ENCODE data around the gene SUSD4. TPM values are rescaled to one million over a fixed set of nuclear protein-coding genes. Genes with fewer than 3 reads are reported as not detected.
A peak's percentile ranks its signal among the peaks of the same experiment; 100 is the strongest.
"Not testable (repeated sequence)": the region's sequence is repeated elsewhere in the genome, so short reads cannot be mapped to it uniquely, and the experiment has no call there.

SUSD4 gene, protein sequence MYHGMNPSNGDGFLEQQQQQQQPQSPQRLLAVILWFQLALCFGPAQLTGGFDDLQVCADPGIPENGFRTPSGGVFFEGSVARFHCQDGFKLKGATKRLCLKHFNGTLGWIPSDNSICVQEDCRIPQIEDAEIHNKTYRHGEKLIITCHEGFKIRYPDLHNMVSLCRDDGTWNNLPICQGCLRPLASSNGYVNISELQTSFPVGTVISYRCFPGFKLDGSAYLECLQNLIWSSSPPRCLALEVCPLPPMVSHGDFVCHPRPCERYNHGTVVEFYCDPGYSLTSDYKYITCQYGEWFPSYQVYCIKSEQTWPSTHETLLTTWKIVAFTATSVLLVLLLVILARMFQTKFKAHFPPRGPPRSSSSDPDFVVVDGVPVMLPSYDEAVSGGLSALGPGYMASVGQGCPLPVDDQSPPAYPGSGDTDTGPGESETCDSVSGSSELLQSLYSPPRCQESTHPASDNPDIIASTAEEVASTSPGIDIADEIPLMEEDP
- total RNA-seq, result under 1 TPM in 1 of 2 experiments, not detected in 1; 0.17 TPM

DNA sequence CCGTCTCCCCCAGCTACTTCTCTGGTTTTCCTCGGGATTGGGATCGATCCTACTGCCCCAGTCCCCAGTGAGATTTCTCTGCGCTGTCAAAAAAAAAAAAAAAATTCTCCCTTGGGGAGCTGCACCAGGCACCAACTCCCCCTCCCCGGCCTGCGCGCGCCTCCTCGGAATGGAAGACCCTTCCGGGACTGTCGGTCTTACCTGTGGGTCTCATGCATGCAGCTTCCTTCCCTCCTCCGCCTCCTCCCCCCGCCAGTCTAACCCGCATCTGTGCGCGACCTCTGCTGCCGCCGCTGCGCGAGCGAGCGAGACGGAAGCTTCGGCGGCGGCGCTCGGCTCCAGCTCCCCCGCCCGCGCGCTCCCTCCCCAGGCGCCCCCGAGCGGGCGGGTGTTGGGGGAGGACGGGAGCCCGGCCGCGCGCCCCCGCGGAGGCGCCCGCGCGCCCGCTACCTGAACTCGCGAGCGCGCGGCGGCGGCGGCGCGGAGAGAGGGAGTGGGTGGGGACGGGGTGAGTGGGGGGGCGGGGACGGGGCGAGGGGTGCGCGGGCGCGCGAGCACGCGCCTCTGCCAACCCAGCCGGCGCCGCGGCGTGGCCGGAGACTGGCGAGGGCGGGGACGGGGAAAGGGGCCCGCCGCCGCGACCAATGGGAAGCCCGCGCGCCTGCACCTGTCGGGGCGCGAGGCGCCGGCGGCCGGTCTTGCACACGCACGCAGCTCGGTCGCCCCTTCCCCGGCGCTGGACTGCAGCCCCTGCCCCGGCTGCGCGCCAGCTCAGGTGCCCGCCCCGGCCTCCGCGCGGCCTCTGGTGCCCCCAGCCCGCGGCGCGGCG lies at the start of gene SUSD4:
Gene SUSD4, minus strand, starts transcription at position 321 of the 829 bp plus-strand sequence. CDS start 751 bp downstream, outside the sequence.
- peaks cover 53% of the 10 kb centered on the region for H3K27me3 Mint-ChIP-seq

DNA sequence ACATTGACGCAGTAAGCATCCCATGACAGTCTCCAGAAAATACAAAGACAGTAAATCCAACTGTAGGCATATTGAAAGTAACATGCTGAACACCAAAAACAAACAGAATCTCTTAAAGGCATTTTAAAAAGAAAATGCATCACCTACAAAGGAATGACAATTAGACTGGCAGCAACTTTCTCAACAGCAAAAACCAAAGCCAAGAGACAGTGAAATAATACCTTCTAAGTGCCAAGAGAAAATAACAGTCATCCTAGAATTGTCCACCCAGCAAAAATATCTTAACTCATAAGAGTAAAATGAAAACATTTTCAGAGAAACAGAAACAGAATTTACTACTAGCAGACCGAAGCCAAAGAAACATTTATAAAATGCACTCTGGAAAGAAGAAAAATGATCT lies 49.2 kb upstream of the SUSD4 start:
- POLR2A ChIA-PET, result no interaction called here
- no peak for ATAC-seq (ENCODE audit: low read depth)
- Mint-ChIP-seq H3K27me3 (peaks cover 11% of the 10 kb centered on the region), H3K9me3 (no peaks in the 10 kb centered on the region), H3K4me3 (no peak overlapping the region), H3K4me1 (no peaks in the 10 kb centered on the region), H3K36me3 (no peaks in the 10 kb centered on the region), H3K27ac (no peak overlapping the region)
- DNase-seq, result no peak

More for the DNA sequence above, at the start of gene SUSD4:
- POLR2A ChIA-PET, result interaction anchor here (0.7 to 1.2 kb wide), 2 partner anchors 221 to 1023 kb away, joined by 3 read pairs; partner anchors contain the start of gene TLR5
- peak within 1 kb of the TSS; percentile 85 for H3K4me3 Mint-ChIP-seq
- H3K9me3 Mint-ChIP-seq, result no peaks in the 10 kb centered on the region
- DNase-seq (peak; percentile 68), ATAC-seq (ENCODE audit: low read depth) (peak; percentile 86)
- no peaks in the 10 kb centered on the region for H3K36me3 Mint-ChIP-seq
- H3K4me1 Mint-ChIP-seq, result peaks cover 7% of the 10 kb centered on the region
- H3K27ac Mint-ChIP-seq, result no peak within 1 kb of the TSS

DNA sequence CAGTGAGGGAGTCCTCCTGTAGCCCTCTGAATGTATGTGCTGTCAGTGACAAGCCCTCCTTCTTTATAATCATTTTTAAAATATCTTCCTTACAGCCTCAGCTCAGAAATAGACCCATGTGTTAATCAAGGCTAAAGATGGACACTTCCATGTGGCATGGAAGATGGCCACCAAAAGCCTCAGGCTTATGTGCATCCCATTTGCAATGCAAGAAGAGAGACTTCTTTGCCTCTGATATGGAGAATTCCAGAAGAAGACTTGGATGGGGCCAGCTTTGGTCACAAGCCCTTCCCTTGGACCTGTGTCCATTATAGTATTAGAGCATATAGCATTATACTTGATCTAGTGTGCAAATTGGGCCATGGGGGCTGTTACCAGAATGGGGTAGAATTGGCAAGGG lies 47.7 kb upstream of the SUSD4 start:
- ATAC-seq (ENCODE audit: low read depth) (no peak), DNase-seq (no peak)
- POLR2A ChIA-PET, result no interaction called here
- H3K27me3 Mint-ChIP-seq, result peaks cover 11% of the 10 kb centered on the region
- H3K36me3 Mint-ChIP-seq, result no peaks in the 10 kb centered on the region
- no peaks in the 10 kb centered on the region for H3K4me1 Mint-ChIP-seq
- no peak overlapping the region for H3K4me3 Mint-ChIP-seq
- no peaks in the 10 kb centered on the region for H3K9me3 Mint-ChIP-seq
- H3K27ac Mint-ChIP-seq, result no peak overlapping the region

DNA sequence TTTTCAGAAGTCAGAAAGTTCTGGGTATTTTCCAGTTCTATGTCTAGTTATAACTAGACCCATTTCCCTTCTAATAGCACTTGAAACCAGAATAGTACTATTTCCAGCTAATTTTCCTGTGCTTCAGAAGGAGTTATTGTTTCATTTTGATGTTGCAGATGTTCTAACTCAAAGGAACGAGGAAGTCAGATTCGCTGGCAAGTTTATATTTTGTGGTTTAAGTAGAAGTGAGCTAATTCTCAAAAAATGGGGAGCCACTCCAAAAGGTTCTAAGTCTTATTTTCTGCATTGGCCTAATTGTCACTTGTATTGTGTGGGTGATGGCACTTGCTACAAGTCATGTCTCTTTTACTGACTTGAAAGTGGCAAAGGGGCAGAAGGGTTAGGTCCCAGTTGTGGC lies 47.3 kb upstream of the SUSD4 start:
- Mint-ChIP-seq H3K4me3 (no peak overlapping the region), H3K27me3 (peaks cover 13% of the 10 kb centered on the region), H3K4me1 (no peaks in the 10 kb centered on the region), H3K9me3 (no peaks in the 10 kb centered on the region), H3K36me3 (no peaks in the 10 kb centered on the region), H3K27ac (no peak overlapping the region)
- DNase-seq, result no peak
- POLR2A ChIA-PET, result no interaction called here
- ATAC-seq (ENCODE audit: low read depth), result no peak

DNA sequence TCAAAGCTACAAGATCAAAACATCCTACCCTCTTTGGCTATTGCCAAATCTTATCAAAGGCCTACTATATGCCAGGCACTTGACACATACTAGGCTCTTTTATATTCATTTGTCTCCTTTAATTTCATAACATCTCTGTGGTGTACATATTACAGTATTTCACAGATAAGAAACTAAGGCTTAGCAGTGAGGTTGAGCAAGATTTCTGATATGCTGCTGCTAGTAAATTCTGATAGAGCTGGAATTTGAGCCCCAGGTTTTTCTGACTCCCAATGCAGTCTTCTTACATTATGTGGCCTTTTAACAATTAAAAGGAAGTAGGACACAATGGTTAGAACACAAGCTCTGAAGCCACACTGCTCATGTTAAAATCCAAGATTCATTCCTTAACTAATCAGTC lies 46.1 kb upstream of the SUSD4 start:
- H3K27me3 Mint-ChIP-seq, result peaks cover 22% of the 10 kb centered on the region
- H3K4me1 Mint-ChIP-seq, result no peaks in the 10 kb centered on the region
- ATAC-seq (ENCODE audit: low read depth) (no peak), DNase-seq (no peak)
- peaks cover 1% of the 10 kb centered on the region for H3K9me3 Mint-ChIP-seq
- H3K36me3 Mint-ChIP-seq, result no peaks in the 10 kb centered on the region
- H3K27ac Mint-ChIP-seq, result no peak overlapping the region
- H3K4me3 Mint-ChIP-seq, result no peak overlapping the region
- POLR2A ChIA-PET, result no interaction called here

DNA sequence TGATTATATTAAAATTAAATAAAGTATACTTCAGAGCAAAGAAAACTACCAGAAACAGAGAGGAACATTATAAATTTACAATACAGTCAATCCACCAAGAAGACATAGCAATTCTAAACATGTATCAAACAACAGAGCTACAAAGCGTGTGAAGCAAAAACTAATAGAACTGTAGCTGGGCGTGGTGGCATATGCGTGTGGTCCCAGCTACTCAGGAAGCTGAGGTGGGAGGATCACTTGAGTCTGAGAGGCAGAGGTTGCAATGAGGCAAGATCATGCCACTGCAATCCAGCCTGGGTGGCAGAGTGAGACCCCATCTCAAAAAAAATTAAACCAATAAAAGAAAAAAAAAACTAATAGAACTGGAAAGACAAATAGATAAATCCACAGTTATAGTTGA lies 41.5 kb upstream of the SUSD4 start:
- POLR2A ChIA-PET, result no interaction called here
- no peak for ATAC-seq (ENCODE audit: low read depth)
- H3K4me3 Mint-ChIP-seq, result no peak overlapping the region
- no peak for DNase-seq
- H3K27me3 Mint-ChIP-seq, result peaks cover 16% of the 10 kb centered on the region
- no peak overlapping the region for H3K27ac Mint-ChIP-seq
- H3K4me1 Mint-ChIP-seq, result no peaks in the 10 kb centered on the region
- peaks cover 4% of the 10 kb centered on the region for H3K9me3 Mint-ChIP-seq
- H3K36me3 Mint-ChIP-seq, result no peaks in the 10 kb centered on the region

DNA sequence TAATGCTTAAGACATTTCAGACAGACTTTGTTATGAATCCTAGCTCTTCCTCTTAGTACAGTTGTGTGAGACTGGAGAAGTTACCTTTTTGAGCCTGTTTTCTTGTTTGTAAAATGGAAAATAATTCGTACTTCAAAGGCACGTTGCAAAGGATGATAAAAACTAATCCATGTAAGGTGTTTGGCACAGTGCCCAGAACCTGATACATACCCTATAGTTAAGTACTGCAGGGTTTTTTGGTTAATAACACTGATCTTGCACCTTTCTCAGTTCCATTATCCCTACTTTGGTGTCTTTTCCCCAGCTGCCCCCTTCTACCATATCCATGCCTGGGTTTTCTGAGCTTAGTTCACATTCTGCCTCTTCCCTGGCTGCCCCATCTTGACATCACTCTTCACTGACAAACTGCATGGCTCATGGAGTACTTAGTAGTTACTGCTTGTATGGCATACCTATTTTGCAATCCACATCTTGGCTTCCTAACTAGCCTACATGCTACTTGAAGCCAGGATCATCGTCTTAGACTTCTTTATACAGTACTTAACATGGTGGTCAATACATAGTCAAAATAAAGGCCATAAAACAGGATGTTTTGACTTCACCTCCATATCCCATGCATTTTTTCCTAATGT lies 39.3 kb upstream of the SUSD4 start:
- H3K36me3 Mint-ChIP-seq, result no peaks in the 10 kb centered on the region
- peaks cover 4% of the 10 kb centered on the region for H3K9me3 Mint-ChIP-seq
- H3K27ac Mint-ChIP-seq, result no peak overlapping the region
- H3K27me3 Mint-ChIP-seq, result peaks cover 16% of the 10 kb centered on the region
- POLR2A ChIA-PET, result no interaction called here
- no peaks in the 10 kb centered on the region for H3K4me1 Mint-ChIP-seq
- H3K4me3 Mint-ChIP-seq, result no peak overlapping the region
- DNase-seq (no peak), ATAC-seq (ENCODE audit: low read depth) (no peak)

DNA sequence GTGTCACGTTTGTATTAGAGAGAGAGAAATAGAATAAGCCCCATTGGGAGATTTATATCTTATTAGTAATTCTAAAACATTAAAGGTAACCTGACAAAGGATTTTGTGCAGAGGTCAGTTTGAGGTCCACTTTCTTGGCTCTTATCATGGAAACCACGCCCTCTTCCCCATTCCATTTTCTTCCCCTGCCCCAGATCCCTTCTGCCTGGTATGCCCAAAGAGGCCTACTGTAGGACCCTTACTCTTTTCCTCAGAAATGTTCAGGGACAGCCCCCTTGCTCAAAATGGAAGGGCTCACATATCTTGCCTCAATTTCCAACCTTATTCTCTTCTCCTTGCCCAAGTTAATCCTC lies 38.8 kb upstream of the SUSD4 start:
- POLR2A ChIA-PET, result no interaction called here
- peaks cover 4% of the 10 kb centered on the region for H3K9me3 Mint-ChIP-seq
- no peak overlapping the region for H3K4me3 Mint-ChIP-seq
- no peak overlapping the region for H3K27ac Mint-ChIP-seq
- ATAC-seq (ENCODE audit: low read depth), result no peak
- H3K36me3 Mint-ChIP-seq, result no peaks in the 10 kb centered on the region
- H3K27me3 Mint-ChIP-seq, result peaks cover 16% of the 10 kb centered on the region
- DNase-seq, result no peak
- no peaks in the 10 kb centered on the region for H3K4me1 Mint-ChIP-seq

DNA sequence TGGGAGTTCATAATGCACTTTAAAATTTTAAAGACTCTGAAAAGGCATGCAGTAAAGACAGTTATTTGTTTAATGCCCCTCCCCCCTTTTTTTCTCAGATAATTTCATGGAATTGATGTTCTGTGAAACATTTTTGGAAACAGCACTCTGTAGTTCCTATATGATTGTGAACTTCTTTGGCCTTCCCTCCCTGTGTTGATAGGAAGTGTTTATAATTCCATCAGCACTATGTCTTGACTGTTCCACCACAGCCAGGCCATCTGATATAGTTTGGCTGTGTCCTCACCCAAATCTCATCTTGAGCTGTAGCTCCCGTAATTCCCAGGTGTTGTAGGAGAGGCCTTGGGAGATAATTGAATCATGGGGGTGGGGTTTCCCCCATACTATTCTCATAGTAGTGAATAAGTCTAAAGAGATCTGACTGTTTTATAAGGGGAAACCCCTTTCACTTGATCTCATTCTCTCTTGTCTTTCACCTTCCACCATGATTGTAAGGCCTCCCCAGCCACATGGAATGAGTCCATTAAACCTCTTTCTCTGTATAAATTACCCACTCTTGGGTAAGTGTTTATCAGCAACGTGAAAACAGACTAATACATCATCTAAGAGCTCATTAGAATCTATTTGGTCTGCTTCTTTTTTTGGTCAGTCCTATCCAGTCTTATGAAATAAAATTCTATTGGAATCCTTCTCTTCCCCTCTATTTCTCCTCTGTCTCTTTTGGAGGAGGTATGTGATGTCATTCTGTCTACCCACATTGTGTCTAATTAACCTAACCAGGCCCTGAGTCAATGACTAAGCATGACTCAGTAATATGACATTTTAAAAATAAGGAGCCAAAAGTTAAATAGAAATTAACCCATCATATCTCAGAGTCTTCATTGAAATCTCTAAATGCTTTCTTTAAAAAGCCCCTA lies 38.2 kb upstream of the SUSD4 start:
- H3K4me1 Mint-ChIP-seq, result no peaks in the 10 kb centered on the region
- peaks cover 16% of the 10 kb centered on the region for H3K27me3 Mint-ChIP-seq
- peaks cover 4% of the 10 kb centered on the region for H3K9me3 Mint-ChIP-seq
- POLR2A ChIA-PET, result no interaction called here
- H3K4me3 Mint-ChIP-seq, result no peak overlapping the region
- H3K36me3 Mint-ChIP-seq, result no peaks in the 10 kb centered on the region
- ATAC-seq (ENCODE audit: low read depth), result no peak
- no peak for DNase-seq
- no peak overlapping the region for H3K27ac Mint-ChIP-seq

DNA sequence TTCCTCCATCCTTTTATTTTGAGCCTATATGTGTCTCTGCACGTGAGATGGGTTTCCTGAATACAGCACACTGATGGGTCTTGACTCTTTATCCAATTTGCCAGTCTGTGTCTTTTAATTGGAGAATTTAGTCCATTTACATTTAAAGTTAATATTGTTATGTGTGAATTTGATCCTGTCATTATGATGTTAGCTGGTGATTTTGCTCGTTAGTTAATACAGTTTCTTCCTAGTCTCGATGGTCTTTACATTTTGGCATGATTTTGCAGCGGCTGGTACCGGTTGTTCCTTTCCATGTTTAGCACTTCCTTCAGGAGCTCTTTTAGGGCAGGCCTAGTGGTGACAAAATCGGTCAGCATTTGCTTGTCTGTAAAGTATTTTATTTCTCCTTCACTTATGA lies 35.4 kb upstream of the SUSD4 start:
- H3K36me3 Mint-ChIP-seq; ATAC-seq (ENCODE audit: low read depth); H3K4me1 Mint-ChIP-seq; DNase-seq; H3K9me3 Mint-ChIP-seq; POLR2A ChIA-PET; H3K4me3 Mint-ChIP-seq; H3K27ac Mint-ChIP-seq; H3K27me3 Mint-ChIP-seq: not testable (repeated sequence)

DNA sequence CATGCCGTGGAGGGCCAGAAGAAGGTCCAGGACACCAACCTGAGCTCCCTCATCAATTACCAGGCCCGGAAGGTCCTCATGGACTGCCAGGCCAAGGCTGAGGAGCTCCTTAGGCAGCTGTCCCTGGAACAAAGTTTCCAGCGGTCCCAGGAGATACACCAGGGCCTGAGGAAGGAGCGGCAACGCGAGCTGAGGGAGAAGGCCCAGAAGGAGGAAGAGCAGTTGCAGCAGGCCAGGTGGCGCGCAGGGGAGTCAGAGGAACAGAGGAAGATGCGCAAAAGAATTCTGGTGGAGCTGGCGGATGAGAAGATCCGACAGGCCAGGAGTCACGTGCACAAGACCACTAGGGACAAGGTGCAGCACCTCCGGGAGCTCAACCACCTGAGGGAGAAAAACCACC lies 30.7 kb upstream of the SUSD4 start:
- Mint-ChIP-seq H3K27me3 (peaks cover 16% of the 10 kb centered on the region), H3K27ac (no peak overlapping the region), H3K36me3 (no peaks in the 10 kb centered on the region), H3K4me1 (no peaks in the 10 kb centered on the region), H3K9me3 (peaks cover 2% of the 10 kb centered on the region), H3K4me3 (no peak overlapping the region)
- POLR2A ChIA-PET, result no interaction called here
- ATAC-seq (ENCODE audit: low read depth) (no peak), DNase-seq (no peak)

DNA sequence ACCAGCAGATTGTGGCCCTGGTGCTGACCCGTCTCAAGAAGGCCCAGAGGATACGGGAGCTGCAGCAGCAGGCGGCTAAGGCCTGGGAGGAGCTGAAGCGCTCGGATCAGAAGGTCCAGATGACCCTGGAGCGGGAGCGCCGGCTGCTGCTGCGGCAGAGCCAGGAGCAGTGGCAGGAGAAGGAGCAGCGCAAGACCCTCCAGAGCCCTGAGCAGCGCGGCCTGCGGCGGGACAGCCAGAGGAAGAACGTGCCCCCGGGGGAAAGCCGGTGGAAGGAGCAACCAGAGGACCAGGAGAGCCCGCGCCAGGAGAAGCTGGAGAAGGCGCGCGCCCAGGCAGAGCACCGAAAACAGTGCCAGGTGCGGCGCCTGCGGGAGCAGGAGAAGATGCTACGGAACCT lies 30.3 kb upstream of the SUSD4 start:
- no peak overlapping the region for H3K27ac Mint-ChIP-seq
- POLR2A ChIA-PET, result no interaction called here
- peaks cover 2% of the 10 kb centered on the region for H3K9me3 Mint-ChIP-seq
- DNase-seq (no peak), ATAC-seq (ENCODE audit: low read depth) (no peak)
- no peaks in the 10 kb centered on the region for H3K36me3 Mint-ChIP-seq
- peaks cover 20% of the 10 kb centered on the region for H3K27me3 Mint-ChIP-seq
- no peak overlapping the region for H3K4me3 Mint-ChIP-seq
- no peaks in the 10 kb centered on the region for H3K4me1 Mint-ChIP-seq

Measured in activated naive CD8-positive, alpha-beta T cell treated with anti-CD3 and anti-CD28 coated beads, Interleukin-2, amount 10 ng/mL, durations not matched to agents 7 days and 5 days (primary cell).